ENCODE data around the gene RASA4B. TPM values are rescaled to one million over a fixed set of nuclear protein-coding genes. Genes with fewer than 3 reads are reported as not detected.
A peak's percentile ranks its signal among the peaks of the same experiment; 100 is the strongest.
"Not testable (repeated sequence)": the region's sequence is repeated elsewhere in the genome, so short reads cannot be mapped to it uniquely, and the experiment has no call there.

The RASA4B gene
- total RNA-seq, 1 donor from 2014 or later = 19.6 TPM

GRCh38 chr7:102478314-102479208, 39.0 kb downstream of the RASA4B start, which contains the start of gene POLR2J:
TSS of gene POLR2J (minus strand) at chr7:102478922. CDS start at chr7:102478860, 62 bp downstream.
- H3K4me1 ChIP-seq; DNase-seq (ENCODE audit: extremely low spot score in 2 of 2); H3K9me3 ChIP-seq; H3K36me3 ChIP-seq; H3K27ac ChIP-seq; intact Hi-C loops (cut with DNase I); H3K27me3 ChIP-seq: not testable (repeated sequence)
- H3K4me3 ChIP-seq = peak within 1 kb of the TSS; percentile 50 to 51
- TF ChIP-seq, protein P1, sequence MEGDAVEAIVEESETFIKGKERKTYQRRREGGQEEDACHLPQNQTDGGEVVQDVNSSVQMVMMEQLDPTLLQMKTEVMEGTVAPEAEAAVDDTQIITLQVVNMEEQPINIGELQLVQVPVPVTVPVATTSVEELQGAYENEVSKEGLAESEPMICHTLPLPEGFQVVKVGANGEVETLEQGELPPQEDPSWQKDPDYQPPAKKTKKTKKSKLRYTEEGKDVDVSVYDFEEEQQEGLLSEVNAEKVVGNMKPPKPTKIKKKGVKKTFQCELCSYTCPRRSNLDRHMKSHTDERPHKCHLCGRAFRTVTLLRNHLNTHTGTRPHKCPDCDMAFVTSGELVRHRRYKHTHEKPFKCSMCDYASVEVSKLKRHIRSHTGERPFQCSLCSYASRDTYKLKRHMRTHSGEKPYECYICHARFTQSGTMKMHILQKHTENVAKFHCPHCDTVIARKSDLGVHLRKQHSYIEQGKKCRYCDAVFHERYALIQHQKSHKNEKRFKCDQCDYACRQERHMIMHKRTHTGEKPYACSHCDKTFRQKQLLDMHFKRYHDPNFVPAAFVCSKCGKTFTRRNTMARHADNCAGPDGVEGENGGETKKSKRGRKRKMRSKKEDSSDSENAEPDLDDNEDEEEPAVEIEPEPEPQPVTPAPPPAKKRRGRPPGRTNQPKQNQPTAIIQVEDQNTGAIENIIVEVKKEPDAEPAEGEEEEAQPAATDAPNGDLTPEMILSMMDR (IDR thresholded peaks at IDR 0.05) = peak in 2 of 3 experiments; percentile 25 to 30

DNA sequence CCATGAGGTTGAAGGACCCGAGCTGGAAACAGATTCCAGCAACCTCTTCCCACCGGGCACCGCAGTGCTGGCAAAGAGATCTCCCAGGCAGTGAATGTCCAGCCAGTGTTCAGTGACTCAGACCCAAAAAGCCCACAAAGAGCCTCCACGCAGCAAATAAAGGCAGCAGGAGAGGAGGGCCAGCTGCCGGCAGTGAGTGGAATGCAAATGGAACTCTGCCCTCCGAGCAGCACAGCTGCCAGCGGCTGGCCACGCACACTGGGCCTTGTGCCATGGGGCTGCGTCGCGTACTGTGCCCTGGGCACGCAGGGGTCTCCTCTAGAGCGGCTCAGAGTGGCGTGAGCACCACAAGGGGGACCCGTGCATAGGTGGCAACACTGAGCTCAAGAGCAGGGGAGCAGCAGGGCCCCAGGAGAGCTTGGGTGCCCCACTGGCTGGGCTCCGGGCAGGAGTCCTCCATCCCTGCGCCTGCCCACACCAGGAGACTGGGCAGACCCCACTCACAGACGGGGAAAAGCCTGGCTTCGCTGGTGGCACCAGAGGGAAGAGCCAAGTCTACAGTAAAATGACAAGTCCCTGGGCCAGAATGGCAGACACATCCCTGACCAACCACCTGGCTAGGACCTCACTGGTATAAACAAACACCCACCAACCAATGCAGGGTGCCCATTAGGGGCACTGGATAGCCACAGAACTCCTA, 42.7 kb downstream of the RASA4B start:
- H3K4me3 ChIP-seq; H3K9me3 ChIP-seq; DNase-seq (ENCODE audit: extremely low spot score in 2 of 2); H3K27me3 ChIP-seq; intact Hi-C loops (cut with DNase I); H3K27ac ChIP-seq; H3K4me1 ChIP-seq: not testable (repeated sequence)
- H3K36me3 ChIP-seq = peaks cover 0 to 18% of the 10 kb centered on the region in 2 donors

GRCh38 chr7:102474116-102474515, 43.5 kb downstream of the RASA4B start:
- peaks cover 0 to 18% of the 10 kb centered on the region in 2 donors for H3K36me3 ChIP-seq
- H3K4me3 ChIP-seq; H3K4me1 ChIP-seq; H3K9me3 ChIP-seq; intact Hi-C loops (cut with DNase I); H3K27ac ChIP-seq; DNase-seq (ENCODE audit: extremely low spot score in 2 of 2); H3K27me3 ChIP-seq: not testable (repeated sequence)

DNA sequence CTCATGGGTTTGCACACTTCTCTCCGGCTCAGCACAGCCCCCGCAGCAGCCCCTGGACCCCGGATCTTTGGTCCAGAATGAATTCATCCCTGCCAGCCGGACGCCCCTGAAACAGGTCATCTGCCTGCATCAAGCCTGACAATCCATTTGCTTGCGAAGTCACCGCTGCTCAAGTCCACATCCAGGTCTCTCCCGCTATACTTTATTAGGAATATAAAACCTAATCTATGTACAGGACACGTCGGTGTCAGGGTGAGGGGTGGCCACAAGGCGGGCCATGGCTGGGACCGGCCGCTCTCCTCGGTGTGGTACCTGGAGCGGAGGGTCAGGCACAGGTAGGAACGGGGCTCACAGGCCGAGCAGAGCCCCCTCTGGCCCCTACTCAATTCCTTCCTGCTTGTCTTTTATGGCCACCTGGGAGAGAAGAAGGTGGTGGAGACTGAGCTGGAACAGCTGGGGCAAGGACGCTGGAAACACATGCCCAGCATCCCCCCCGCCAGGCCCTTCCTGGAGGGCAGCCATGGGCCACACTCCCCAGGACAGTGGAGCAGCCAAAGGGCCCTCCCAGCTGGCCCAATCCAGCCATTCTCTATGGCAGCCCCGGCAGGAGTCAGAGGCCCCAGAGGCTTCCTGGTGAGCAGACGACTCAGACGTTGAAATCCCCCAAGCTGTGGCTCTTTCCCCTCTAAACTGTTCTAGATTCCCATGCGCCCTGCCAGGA, 44.1 kb downstream of the RASA4B start:
- Histone ChIP-seq H3K4me3 (no peak overlapping the region), H3K36me3 (peaks cover 0 to 18% of the 10 kb centered on the region in 2 donors), H3K27me3 (no peaks in the 10 kb centered on the region), H3K9me3 (no peaks in the 10 kb centered on the region), H3K27ac (no peak overlapping the region), H3K4me1 (no peaks in the 10 kb centered on the region)
- DNase-seq (ENCODE audit: extremely low spot score in 2 of 2) = no peak
- no peak for TF ChIP-seq POLR2A (IDR thresholded peaks at IDR 0.05)
- TF ChIP-seq POLR2AphosphoS5 (IDR thresholded peaks at IDR 0.05; ENCODE audit: insufficient read depth in 1 of 2, low read depth in 1 of 2) = no peak
- TF ChIP-seq, protein P1 (IDR thresholded peaks at IDR 0.05) = no peak
- intact Hi-C loops (cut with DNase I) = no loop called here

DNA sequence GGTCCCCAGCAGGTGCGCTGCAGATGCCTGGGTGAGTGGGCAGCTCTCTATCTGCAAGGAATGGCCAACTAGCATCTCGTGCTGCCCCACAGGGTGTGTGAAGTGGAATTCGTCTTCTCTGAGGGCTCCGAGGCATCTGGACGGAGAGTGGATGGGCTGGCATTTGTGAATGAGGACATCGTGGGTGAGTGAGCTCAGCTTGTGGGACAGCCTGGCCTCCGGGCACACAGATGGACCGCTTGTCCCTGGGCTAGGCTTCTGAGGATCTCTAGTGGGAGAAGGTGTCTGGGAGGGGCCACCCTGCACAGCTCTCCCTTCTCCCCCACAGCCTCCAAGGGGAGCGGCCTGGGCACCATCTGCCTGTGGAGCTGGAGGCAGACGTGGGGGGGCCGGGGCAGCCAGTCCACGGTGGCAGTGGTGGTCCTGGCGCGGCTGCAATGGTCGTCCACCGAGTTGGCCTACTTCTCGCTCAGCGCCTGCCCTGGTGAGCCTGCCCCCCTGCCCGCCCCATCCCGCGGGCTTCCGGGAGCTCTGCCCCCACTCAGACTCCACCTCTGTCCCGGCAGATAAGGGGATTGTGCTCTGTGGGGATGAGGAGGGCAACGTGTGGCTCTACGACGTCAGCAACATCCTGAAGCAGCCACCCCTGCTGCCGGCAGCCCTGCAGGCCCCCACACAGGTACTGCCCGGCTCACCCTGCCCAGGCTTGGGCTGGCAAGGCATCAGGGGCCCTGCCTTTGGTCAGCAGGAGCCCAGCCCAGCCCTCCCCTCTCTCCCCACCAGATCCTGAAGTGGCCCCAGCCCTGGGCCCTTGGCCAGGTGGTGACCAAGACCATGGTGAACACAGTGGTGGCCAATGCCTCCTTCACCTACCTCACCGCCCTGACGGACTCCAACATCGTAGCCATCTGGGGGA, 45.2 kb downstream of the RASA4B start:
- no peak for TF ChIP-seq POLR2AphosphoS5 (IDR thresholded peaks at IDR 0.05; ENCODE audit: insufficient read depth in 1 of 2, low read depth in 1 of 2)
- TF ChIP-seq, protein P1 (IDR thresholded peaks at IDR 0.05) = no peak
- no peak for TF ChIP-seq POLR2A (IDR thresholded peaks at IDR 0.05)
- intact Hi-C loops (cut with DNase I) = no loop called here

More for the DNA sequence above, 45.2 kb downstream of the RASA4B start:
- Histone ChIP-seq H3K4me3 (no peak overlapping the region), H3K27me3 (no peaks in the 10 kb centered on the region), H3K4me1 (no peaks in the 10 kb centered on the region), H3K36me3 (peaks cover 0 to 18% of the 10 kb centered on the region in 2 donors), H3K27ac (no peak overlapping the region), H3K9me3 (no peaks in the 10 kb centered on the region)
- DNase-seq (ENCODE audit: extremely low spot score in 2 of 2) = no peak
